ENCODE results near the gene APBB1IP. TPM values are rescaled to one million over a fixed set of nuclear protein-coding genes. Genes with fewer than 3 reads are reported as not detected.
"Not testable (repeated sequence)": the region's sequence is repeated elsewhere in the genome, so short reads cannot be mapped to it uniquely, and the experiment has no call there.

APBB1IP gene
- 1 to 10 TPM; 2.6 to 6.2 (median 5.1) TPM for total RNA-seq

GRCh38 chr10:26437637-26438461, at the start of gene APBB1IP:
Gene APBB1IP, plus strand, starts transcription at chr10:26438341. Its CDS starts 53,986 bp downstream, at chr10:26492327.
- Histone ChIP-seq H3K9me3 (no peaks in the 10 kb centered on the region), H3K4me3 (peak within 1 kb of the TSS; percentile 49 to 61 (median 52)), H3K27me3 (peaks cover 0 to 30% (median 3%) of the 10 kb centered on the region in 4 donors), H3K36me3 (no peaks in the 10 kb centered on the region), H3K27ac (replicated peaks in 1 of 4) (peak within 1 kb of the TSS; percentile 48 to 83 (median 70)), H3K4me1 (peaks cover 0 to 5% (median 2%) of the 10 kb centered on the region in 4 donors)
- WGBS = 23% methylated on average over 21 of the region's 36 CpGs
- intact Hi-C loops (cut with DNase I) = no loop called here
- peak; percentile 95 for DNase-seq (ENCODE audit: extremely low spot score)
- TF ChIP-seq EP300 (IDR thresholded peaks at IDR 0.05) (no peak), POLR2AphosphoS5 (IDR thresholded peaks at IDR 0.05) (peak; percentile 44 to 76)

- no peak overlapping the region for H3K27ac ChIP-seq (replicated peaks in 1 of 4)
- H3K27me3 ChIP-seq = peaks cover 0 to 28% (median 4%) of the 10 kb centered on the region in 4 donors
- no peak for DNase-seq (ENCODE audit: extremely low spot score)
- 89% methylated on average over 3 of the region's 3 CpGs for WGBS
- H3K9me3 ChIP-seq = no peaks in the 10 kb centered on the region
- intact Hi-C loops (cut with DNase I) = no loop called here
- no peaks in the 10 kb centered on the region for H3K36me3 ChIP-seq
- no peak overlapping the region for H3K4me3 ChIP-seq
- peaks cover 0 to 5% (median 2%) of the 10 kb centered on the region in 4 donors for H3K4me1 ChIP-seq
- TF ChIP-seq POLR2AphosphoS5 (IDR thresholded peaks at IDR 0.05) (no peak), CTCF (IDR thresholded peaks at IDR 0.05) (no peak), POLR2A (IDR thresholded peaks at IDR 0.05; ENCODE audit: low read depth) (no peak), EP300 (IDR thresholded peaks at IDR 0.05) (no peak)
Observed at GRCh38 chr10:26389533-26389932, 48.6 kb upstream of the APBB1IP start.

- intact Hi-C loops (cut with DNase I) = no loop called here
- Histone ChIP-seq H3K27ac (replicated peaks in 1 of 4) (no peak overlapping the region), H3K27me3 (peaks cover 0 to 28% (median 4%) of the 10 kb centered on the region in 4 donors), H3K36me3 (no peaks in the 10 kb centered on the region), H3K4me3 (peak overlapping the region in 1 of 4 donors; percentile 19), H3K9me3 (no peaks in the 10 kb centered on the region), H3K4me1 (peaks cover 0 to 5% (median 2%) of the 10 kb centered on the region in 4 donors)
- TF ChIP-seq CTCF (IDR thresholded peaks at IDR 0.05) = no peak
- TF ChIP-seq POLR2AphosphoS5 (IDR thresholded peaks at IDR 0.05) = no peak
- TF ChIP-seq POLR2A (IDR thresholded peaks at IDR 0.05; ENCODE audit: low read depth) = no peak
- no peak for TF ChIP-seq EP300 (IDR thresholded peaks at IDR 0.05)
- 39% methylated on average over 26 of the region's 69 CpGs for WGBS
- DNase-seq (ENCODE audit: extremely low spot score) = no peak
Observed at GRCh38 chr10:26391701-26392695, 46.1 kb upstream of the APBB1IP start.

GRCh38 chr10:26398353-26398752, 39.8 kb upstream of the APBB1IP start:
- H3K36me3 ChIP-seq; H3K9me3 ChIP-seq; H3K27me3 ChIP-seq; intact Hi-C loops (cut with DNase I); H3K4me1 ChIP-seq; H3K27ac ChIP-seq (replicated peaks in 1 of 4); DNase-seq (ENCODE audit: extremely low spot score); H3K4me3 ChIP-seq: not testable (repeated sequence)
- 90% methylated on average over 2 of the region's 2 CpGs for WGBS

GRCh38 chr10:26407406-26407969, 30.7 kb upstream of the APBB1IP start:
- TF ChIP-seq POLR2AphosphoS5 (IDR thresholded peaks at IDR 0.05) (no peak), CTCF (IDR thresholded peaks at IDR 0.05) (no peak), EP300 (IDR thresholded peaks at IDR 0.05) (no peak), POLR2A (IDR thresholded peaks at IDR 0.05; ENCODE audit: low read depth) (no peak)
- Histone ChIP-seq H3K4me3 (no peak overlapping the region), H3K36me3 (no peaks in the 10 kb centered on the region), H3K27me3 (no peaks in the 10 kb centered on the region), H3K27ac (replicated peaks in 1 of 4) (no peak overlapping the region), H3K4me1 (no peaks in the 10 kb centered on the region), H3K9me3 (no peaks in the 10 kb centered on the region)
- DNase-seq (ENCODE audit: extremely low spot score) = no peak
- WGBS = 91% methylated on average over 2 of the region's 2 CpGs
- intact Hi-C loops (cut with DNase I) = no loop called here

All from esophagus muscularis mucosa (tissue), 4 donors.